IgD-negative memory B cell (primary cell): ENCODE data around the gene SEC24D. TPM values are rescaled to one million over a fixed set of nuclear protein-coding genes. Genes with fewer than 3 reads are reported as not detected.

Experiments used
- H3K27ac Mint-ChIP-seq, 3 donors: one replicate each; pipeline ENCODE4 v1.8.0; 2020 to 2022; ENCODE audit warnings: mild to moderate bottlenecking in 3 of 3, mixed read lengths in 3 of 3, moderate library complexity in 1 of 3
- H3K27me3 Mint-ChIP-seq: one replicate; pipeline ENCODE4 v1.8.0; 2021; ENCODE audit warnings: mixed read lengths
- H3K36me3 Mint-ChIP-seq: one replicate; pipeline ENCODE4 v1.8.0; 2020; ENCODE audit warnings: mild to moderate bottlenecking, mixed read lengths
- H3K4me1 Mint-ChIP-seq, 3 donors: one replicate each; pipeline ENCODE4 v1.8.0; 2020 to 2022; ENCODE audit warnings: mixed read lengths in 3 of 3, mild to moderate bottlenecking in 1 of 3
- H3K4me3 Mint-ChIP-seq, 4 donors: one replicate each; pipeline ENCODE4 v1.8.0; 2020 to 2022; ENCODE audit warnings: mild to moderate bottlenecking in 4 of 4, mixed read lengths in 4 of 4, moderate library complexity in 3 of 4
- H3K9me3 Mint-ChIP-seq, 3 donors: one replicate each; pipeline ENCODE4 v1.8.0; 2020 to 2021; ENCODE audit warnings: mixed read lengths in 3 of 3, mild to moderate bottlenecking in 1 of 3
- polyA plus RNA-seq: library from polyadenylated mRNA; unstranded; fragments of 300-500 nt; fragmentation: Illumina TruSeq; gene quantifications from one replicate; pipeline ENCODE4 v1.2.3, GENCODE V29; 2021

SEC24D gene
- polyA plus RNA-seq, 1 donor from 2014 or later = 12.9 TPM

GRCh38 chr4:118729287-118730286, 106.3 kb downstream of the SEC24D start:
- no peak overlapping the region for H3K27ac Mint-ChIP-seq
- peaks cover 4% of the 10 kb centered on the region for H3K36me3 Mint-ChIP-seq
- H3K27me3 Mint-ChIP-seq = no peaks in the 10 kb centered on the region
- no peaks in the 10 kb centered on the region for H3K9me3 Mint-ChIP-seq
- H3K4me3 Mint-ChIP-seq = no peak overlapping the region
- no peaks in the 10 kb centered on the region for H3K4me1 Mint-ChIP-seq

DNA sequence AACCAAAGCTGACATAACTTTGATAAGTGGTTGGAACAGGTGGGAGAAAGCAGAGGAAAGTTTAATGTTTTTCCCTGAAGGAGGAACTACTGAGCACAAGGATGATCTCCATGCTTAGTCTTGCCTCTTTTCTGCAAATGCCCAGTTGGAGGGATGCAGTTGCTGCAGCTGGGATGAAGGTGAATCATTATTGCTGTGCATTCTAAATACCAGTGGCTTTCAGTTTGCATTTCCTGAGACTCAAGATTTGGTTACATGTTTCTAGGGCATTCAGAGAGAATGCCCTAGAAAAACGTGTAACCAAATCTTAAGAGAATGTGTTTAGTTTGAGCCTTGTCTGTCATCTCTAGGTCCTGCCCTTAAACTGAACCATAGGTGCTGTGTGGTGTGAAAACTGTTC, 108.6 kb downstream of the SEC24D start:
- H3K36me3 Mint-ChIP-seq = peaks cover 4% of the 10 kb centered on the region
- no peaks in the 10 kb centered on the region for H3K4me1 Mint-ChIP-seq
- peak overlapping the region in 1 of 3 donors; percentile 43 for H3K27ac Mint-ChIP-seq
- no peaks in the 10 kb centered on the region for H3K27me3 Mint-ChIP-seq
- no peaks in the 10 kb centered on the region for H3K9me3 Mint-ChIP-seq
- H3K4me3 Mint-ChIP-seq = no peak overlapping the region

- no peaks in the 10 kb centered on the region for H3K4me1 Mint-ChIP-seq
- no peak overlapping the region for H3K4me3 Mint-ChIP-seq
- H3K9me3 Mint-ChIP-seq = no peaks in the 10 kb centered on the region
- H3K27ac Mint-ChIP-seq = no peak overlapping the region
- H3K27me3 Mint-ChIP-seq = no peaks in the 10 kb centered on the region
- H3K36me3 Mint-ChIP-seq = peaks cover 4% of the 10 kb centered on the region
Measured at GRCh38 chr4:118723369-118723768, 112.6 kb downstream of the SEC24D start.

DNA sequence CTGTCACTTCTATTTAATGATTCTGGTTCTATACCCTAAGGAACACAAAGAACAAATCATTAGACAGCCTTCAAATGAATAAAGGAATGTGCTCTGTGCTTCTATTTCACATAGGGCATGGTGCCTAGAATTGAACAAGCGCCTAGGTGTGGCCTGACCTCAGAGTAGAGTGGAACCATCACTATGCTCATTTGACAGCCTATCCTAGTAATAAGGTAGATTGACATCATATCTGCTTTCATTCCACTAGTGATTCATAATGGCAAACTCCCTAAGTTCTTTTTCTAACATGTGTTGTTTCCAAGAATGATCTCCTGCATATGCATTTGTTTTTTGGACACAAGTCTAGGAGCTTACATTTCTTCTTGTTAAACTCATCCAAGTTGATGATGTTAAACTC, 114.2 kb downstream of the SEC24D start:
- H3K4me1 Mint-ChIP-seq = no peaks in the 10 kb centered on the region
- H3K4me3 Mint-ChIP-seq = no peak overlapping the region
- H3K27ac Mint-ChIP-seq = no peak overlapping the region
- H3K36me3 Mint-ChIP-seq = no peaks in the 10 kb centered on the region
- no peaks in the 10 kb centered on the region for H3K27me3 Mint-ChIP-seq
- H3K9me3 Mint-ChIP-seq = no peaks in the 10 kb centered on the region

- Mint-ChIP-seq H3K36me3 (peaks cover 3% of the 10 kb centered on the region), H3K4me1 (no peaks in the 10 kb centered on the region), H3K27me3 (no peaks in the 10 kb centered on the region), H3K9me3 (no peaks in the 10 kb centered on the region), H3K27ac (peak overlapping the region in 1 of 3 donors; percentile 26), H3K4me3 (no peak overlapping the region)
Measured at GRCh38 chr4:118718511-118719170, 117.3 kb downstream of the SEC24D start.

- H3K27me3 Mint-ChIP-seq = no peaks in the 10 kb centered on the region
- no peaks in the 10 kb centered on the region for H3K4me1 Mint-ChIP-seq
Measured at GRCh38 chr4:118716304-118716703, 119.6 kb downstream of the SEC24D start.

DNA sequence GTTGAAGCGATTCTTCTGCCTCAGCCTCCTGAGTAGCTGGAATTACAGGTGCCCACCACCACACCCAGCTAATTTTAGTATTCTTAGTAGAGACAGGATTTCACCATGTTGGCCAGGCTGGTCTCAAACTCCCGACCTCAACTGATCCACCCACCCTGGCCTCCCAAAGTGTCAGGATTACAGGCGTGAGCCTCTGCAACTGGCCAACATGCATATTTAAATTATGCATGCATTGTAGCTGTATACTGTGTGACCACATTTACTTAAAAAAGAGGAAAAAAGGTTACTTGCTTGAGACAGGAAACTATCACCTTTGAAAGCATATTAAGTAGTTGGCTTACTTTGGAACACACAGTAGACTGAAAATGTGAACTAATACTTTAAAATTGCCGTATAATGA, 121.2 kb downstream of the SEC24D start:
- no peak overlapping the region for H3K4me3 Mint-ChIP-seq
- H3K27me3 Mint-ChIP-seq = no peaks in the 10 kb centered on the region
- H3K27ac Mint-ChIP-seq = no peak overlapping the region
- H3K36me3 Mint-ChIP-seq = peaks cover 4% of the 10 kb centered on the region
- no peaks in the 10 kb centered on the region for H3K4me1 Mint-ChIP-seq
- H3K9me3 Mint-ChIP-seq = no peaks in the 10 kb centered on the region

More at GRCh38 chr4:118716304-118716703, 119.6 kb downstream of the SEC24D start:
- H3K9me3 Mint-ChIP-seq = no peaks in the 10 kb centered on the region
- no peak overlapping the region for H3K4me3 Mint-ChIP-seq
- no peak overlapping the region for H3K27ac Mint-ChIP-seq
- peaks cover 3% of the 10 kb centered on the region for H3K36me3 Mint-ChIP-seq

- Mint-ChIP-seq H3K4me1 (no peaks in the 10 kb centered on the region), H3K27ac (no peak overlapping the region), H3K4me3 (no peak overlapping the region), H3K36me3 (peaks cover 4% of the 10 kb centered on the region), H3K27me3 (no peaks in the 10 kb centered on the region), H3K9me3 (no peaks in the 10 kb centered on the region)
Measured at GRCh38 chr4:118712872-118713271, 123.1 kb downstream of the SEC24D start.

- peaks cover 4% of the 10 kb centered on the region for H3K36me3 Mint-ChIP-seq
- no peaks in the 10 kb centered on the region for H3K27me3 Mint-ChIP-seq
- no peak overlapping the region for H3K27ac Mint-ChIP-seq
- no peak overlapping the region for H3K4me3 Mint-ChIP-seq
- no peaks in the 10 kb centered on the region for H3K4me1 Mint-ChIP-seq
- no peaks in the 10 kb centered on the region for H3K9me3 Mint-ChIP-seq
Measured at GRCh38 chr4:118711052-118711451, 124.9 kb downstream of the SEC24D start.

DNA sequence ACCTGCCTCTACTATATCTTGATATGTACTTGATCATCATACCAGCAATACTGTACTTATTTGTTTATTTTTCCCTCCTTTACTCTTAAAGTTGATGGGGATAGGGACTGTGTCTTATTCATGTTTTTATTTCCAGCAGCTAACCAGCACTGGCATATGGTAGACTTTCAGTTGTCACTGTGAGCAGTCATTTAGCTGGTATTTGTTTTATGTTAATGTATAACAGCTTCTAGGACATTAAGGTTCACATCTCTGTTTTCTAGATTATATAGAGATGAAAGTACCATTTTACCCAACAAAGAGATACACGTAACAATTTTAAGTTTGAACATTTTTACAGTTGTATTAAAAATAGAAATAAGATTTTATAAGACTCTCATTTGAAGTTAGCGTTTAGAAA, 132.8 kb downstream of the SEC24D start:
- H3K36me3 Mint-ChIP-seq = peaks cover 10% of the 10 kb centered on the region
- no peak overlapping the region for H3K27ac Mint-ChIP-seq
- peaks cover 0 to 2% (median 0%) of the 10 kb centered on the region in 3 donors for H3K4me1 Mint-ChIP-seq
- H3K9me3 Mint-ChIP-seq = no peaks in the 10 kb centered on the region
- H3K27me3 Mint-ChIP-seq = no peaks in the 10 kb centered on the region
- H3K4me3 Mint-ChIP-seq = no peak overlapping the region

GRCh38 chr4:118684873-118685811, 150.8 kb downstream of the SEC24D start, which contains the start of gene METTL14:
TSS of gene METTL14 (plus strand) at chr4:118685392. CDS start at chr4:118685535, 143 bp downstream.
- H3K4me3 Mint-ChIP-seq = peak within 1 kb of the TSS; percentile 97 to 100 (median 100)
- H3K9me3 Mint-ChIP-seq = peaks cover 0 to 1% (median 0%) of the 10 kb centered on the region in 3 donors
- peak within 1 kb of the TSS; percentile 92 to 99 (median 99) for H3K27ac Mint-ChIP-seq
- H3K27me3 Mint-ChIP-seq = no peaks in the 10 kb centered on the region
- H3K4me1 Mint-ChIP-seq = peaks cover 17 to 21% (median 19%) of the 10 kb centered on the region in 3 donors
- peaks cover 2% of the 10 kb centered on the region for H3K36me3 Mint-ChIP-seq

DNA sequence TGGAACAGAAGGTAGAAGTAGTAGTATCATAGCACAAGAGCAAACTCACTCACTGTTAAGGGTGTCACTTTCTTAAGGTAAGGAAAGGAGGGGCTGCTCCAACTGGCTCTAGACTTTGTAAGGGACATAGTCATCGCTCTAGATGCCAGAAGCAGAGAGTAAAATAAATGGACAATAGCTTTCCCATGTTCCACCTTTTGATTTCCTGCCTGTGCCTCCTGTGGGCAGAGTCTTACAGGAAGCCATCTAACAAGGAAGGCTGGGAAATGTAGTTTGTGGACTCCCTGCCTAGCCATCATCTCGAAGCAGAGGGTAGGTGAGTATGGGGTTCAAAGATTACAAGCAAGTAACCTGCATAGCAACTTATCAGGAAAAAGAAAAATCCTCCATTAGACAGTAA, 152.4 kb downstream of the SEC24D start:
- Mint-ChIP-seq H3K27ac (peak overlapping the region in 1 of 3 donors; percentile 46), H3K27me3 (no peaks in the 10 kb centered on the region), H3K4me3 (peak overlapping the region in 2 of 4 donors; percentile 9 to 67), H3K36me3 (peaks cover 4% of the 10 kb centered on the region), H3K9me3 (peaks cover 0 to 1% (median 0%) of the 10 kb centered on the region in 3 donors), H3K4me1 (peaks cover 17 to 21% (median 19%) of the 10 kb centered on the region in 3 donors)

- Mint-ChIP-seq H3K4me1 (peaks cover 17 to 21% (median 19%) of the 10 kb centered on the region in 3 donors), H3K27me3 (no peaks in the 10 kb centered on the region), H3K36me3 (peaks cover 4% of the 10 kb centered on the region), H3K4me3 (peak overlapping the region in 2 of 4 donors; percentile 6 to 67), H3K9me3 (peaks cover 0 to 1% (median 0%) of the 10 kb centered on the region in 3 donors), H3K27ac (peak overlapping the region in 1 of 3 donors; percentile 46)
Measured at GRCh38 chr4:118682928-118683327, 153.0 kb downstream of the SEC24D start.

- Mint-ChIP-seq H3K4me1 (peaks cover 8 to 10% (median 9%) of the 10 kb centered on the region in 3 donors), H3K27me3 (no peaks in the 10 kb centered on the region)
Measured at GRCh38 chr4:118680808-118681207, 155.1 kb downstream of the SEC24D start.

More at GRCh38 chr4:118680808-118681207, 155.1 kb downstream of the SEC24D start:
- H3K36me3 Mint-ChIP-seq = peaks cover 4% of the 10 kb centered on the region
- H3K9me3 Mint-ChIP-seq = peaks cover 0 to 1% (median 0%) of the 10 kb centered on the region in 3 donors
- H3K27ac Mint-ChIP-seq = no peak overlapping the region
- H3K4me3 Mint-ChIP-seq = peak overlapping the region in 1 of 4 donors; percentile 51
